Uterus (tissue), 2 donors: Measurements from ENCODE around the gene TMC8.

ENCODE experiments used
- CTCF ChIP-seq, 4 experiments: fragments of 200-600 bp in 2 of 4; fragments of 450-650 bp in 2 of 4; sonication (generic) in 2 of 4; IDR thresholded peaks; one replicate each; pipeline ENCODE4 v1.5.1; 2016 to 2019; ENCODE audit warnings: antibody characterized with exemption in 4 of 4, mild to moderate bottlenecking in 2 of 4, moderate library complexity in 1 of 4
- POLR2A ChIP-seq, 2 donors: fragments of 450-650 bp; IDR thresholded peaks; one replicate each; pipeline ENCODE4 v1.6.1; 2016; ENCODE audit warnings: antibody characterized with exemption in 2 of 2, mild to moderate bottlenecking in 1 of 2, moderate library complexity in 1 of 2

GRCh38 chr17:78111727-78112517, 18.6 kb upstream of the TMC8 start:
- no peak for TF ChIP-seq CTCF (IDR thresholded peaks at IDR 0.05)
- no peak for TF ChIP-seq POLR2A (IDR thresholded peaks at IDR 0.05)
